HG02840 (cell line): ENCODE measurements around the gene MTX2.
A peak's percentile ranks its signal among the peaks of the same experiment; 100 is the strongest.
"Not testable (repeated sequence)": the region's sequence is repeated elsewhere in the genome, so short reads cannot be mapped to it uniquely, and the experiment has no call there.

Source experiments
- ATAC-seq: cut with Tn5 transposase; IDR thresholded peaks from one replicate; pipeline ENCODE4 v1.9.1; 2021; ENCODE audit warnings: mild to moderate bottlenecking, moderate library complexity, moderate number of reproducible peaks; ENCODE audit not compliant: unreplicated experiment, low FRiP score

The MTX2 gene

GRCh38 chr2:176284461-176285049 lies 15.3 kb downstream of the MTX2 start:
- ATAC-seq = no peak

- no peak for ATAC-seq
Observed at GRCh38 chr2:176285321-176285720, 16.1 kb downstream of the MTX2 start.

- no peak for ATAC-seq
Observed at GRCh38 chr2:176291335-176291734, 22.1 kb downstream of the MTX2 start.

GRCh38 chr2:176291809-176292283 lies 22.6 kb downstream of the MTX2 start:
- ATAC-seq = peak; percentile 92

GRCh38 chr2:176292608-176293007 lies 23.4 kb downstream of the MTX2 start:
- no peak for ATAC-seq

GRCh38 chr2:176293334-176293733 lies 24.1 kb downstream of the MTX2 start:
- ATAC-seq = no peak

- no peak for ATAC-seq
Observed at GRCh38 chr2:176297067-176297466, 27.8 kb downstream of the MTX2 start.

- ATAC-seq = no peak
Observed at GRCh38 chr2:176297737-176298136, 28.5 kb downstream of the MTX2 start.

GRCh38 chr2:176306020-176306419 lies 36.8 kb downstream of the MTX2 start:
- not testable (repeated sequence) for ATAC-seq

- no peak for ATAC-seq
Observed at GRCh38 chr2:176317199-176317598, 48.0 kb downstream of the MTX2 start.

GRCh38 chr2:176317623-176318065 lies 48.4 kb downstream of the MTX2 start:
- no peak for ATAC-seq

- no peak for ATAC-seq
Observed at GRCh38 chr2:176321916-176322315, 52.7 kb downstream of the MTX2 start.

GRCh38 chr2:176324862-176325261 lies 55.6 kb downstream of the MTX2 start:
- ATAC-seq = no peak

- ATAC-seq = no peak
Observed at GRCh38 chr2:176325732-176326131, 56.5 kb downstream of the MTX2 start.

GRCh38 chr2:176328149-176328548 lies 58.9 kb downstream of the MTX2 start:
- ATAC-seq = no peak

- ATAC-seq = no peak
Observed at GRCh38 chr2:176330612-176331011, 61.4 kb downstream of the MTX2 start.

GRCh38 chr2:176331646-176332045 lies 62.4 kb downstream of the MTX2 start:
- ATAC-seq = no peak

- no peak for ATAC-seq
Observed at GRCh38 chr2:176334729-176335128, 65.5 kb downstream of the MTX2 start.

GRCh38 chr2:176338395-176338794 lies 69.2 kb downstream of the MTX2 start:
- ATAC-seq = no peak

- ATAC-seq = no peak
Observed at GRCh38 chr2:176339208-176339607, 70.0 kb downstream of the MTX2 start.

GRCh38 chr2:176356251-176356650 lies 87.0 kb downstream of the MTX2 start:
- ATAC-seq = no peak

- no peak for ATAC-seq
Observed at GRCh38 chr2:176364273-176364977, 95.2 kb downstream of the MTX2 start.
